Natural killer cell treated with Interleukin-12 subunit alpha and Interleukin-12 subunit beta and Interleukin-15 and Interleukin-18, amount 100 ng/mL, for 72 hours (primary cell): ENCODE measurements around the gene TYW1. TPM values are rescaled to one million over a fixed set of nuclear protein-coding genes. Genes with fewer than 3 reads are reported as not detected.
"Not testable (repeated sequence)": the region's sequence is repeated elsewhere in the genome, so short reads cannot be mapped to it uniquely, and the experiment has no call there.

Source experiments
- ATAC-seq, 2 donors: fragments of 150-1000 bp; cut with Tn5 transposase in 1 of 2; sonication (Bioruptor Pico), chemical (Tn5 transposase) in 1 of 2; 2 replicates each; pipeline ENCODE4 v1.10.0; 2021
- DNase-seq: peaks from one replicate; pipeline ENCODE4 v3.0.0; 2022; ENCODE audit warnings: low spot score
- H3K27ac Mint-ChIP-seq, 2 donors: 1 replicate in 1 of 2; 2 replicates in 1 of 2; pipeline ENCODE4 v1.8.0; 2022; ENCODE audit warnings: mixed read lengths in 2 of 2, mild to moderate bottlenecking in 1 of 2, moderate library complexity in 1 of 2
- H3K27me3 Mint-ChIP-seq, 2 donors: 1 replicate in 1 of 2; 2 replicates in 1 of 2; pipeline ENCODE4 v1.8.0; 2022; ENCODE audit warnings: mixed read lengths in 2 of 2
- H3K36me3 Mint-ChIP-seq: one replicate; pipeline ENCODE4 v1.8.0; 2022; ENCODE audit warnings: mixed read lengths
- H3K4me1 Mint-ChIP-seq, 2 donors: 1 replicate in 1 of 2; 2 replicates in 1 of 2; pipeline ENCODE4 v1.8.0; 2022; ENCODE audit warnings: low read depth in 2 of 2, mixed read lengths in 2 of 2, mild to moderate bottlenecking in 1 of 2
- H3K4me3 Mint-ChIP-seq: one replicate; pipeline ENCODE4 v1.8.0; 2022; ENCODE audit warnings: mixed read lengths
- H3K9me3 Mint-ChIP-seq: 2 replicates; pipeline ENCODE4 v1.8.0; 2022; ENCODE audit warnings: mixed read lengths
- total RNA-seq, 2 donors: library from RNA; stranded (reverse); gene quantifications; one replicate each; pipeline ENCODE4 v1.2.3, GENCODE V29; 2022

The TYW1 gene
- 10 to 100 TPM; 17.5 to 25.5 TPM for total RNA-seq

- DNase-seq, result peak; percentile 98
- ATAC-seq, result peak; percentile 95
- not testable (repeated sequence) for H3K27me3 Mint-ChIP-seq, H3K9me3 Mint-ChIP-seq
- Mint-ChIP-seq H3K27ac (peak within 1 kb of the TSS; percentile 88 to 91), H3K36me3 (peaks cover 16% of the 10 kb centered on the region), H3K4me1 (peaks cover 21 to 25% of the 10 kb centered on the region in 2 donors), H3K4me3 (peak within 1 kb of the TSS; percentile 96)
These were observed at the start of gene TYW1 for GRCh38 chr7:66996444-66997191. TSS of gene TYW1 (plus strand) at chr7:66996833. CDS start at chr7:66996979, 146 bp downstream.

GRCh38 chr7:66948480-66949109, 48.0 kb upstream of the TYW1 start:
- Mint-ChIP-seq H3K4me3 (no peak overlapping the region), H3K36me3 (peaks cover 18% of the 10 kb centered on the region), H3K4me1 (no peaks in the 10 kb centered on the region), H3K27ac (no peak overlapping the region), H3K9me3 (no peaks in the 10 kb centered on the region), H3K27me3 (no peaks in the 10 kb centered on the region)
- ATAC-seq (no peak), DNase-seq (no peak)

- H3K9me3 Mint-ChIP-seq, result no peaks in the 10 kb centered on the region
- no peaks in the 10 kb centered on the region for H3K4me1 Mint-ChIP-seq
- DNase-seq, result no peak
- no peak overlapping the region for H3K4me3 Mint-ChIP-seq
- H3K27ac Mint-ChIP-seq, result no peak overlapping the region
- no peaks in the 10 kb centered on the region for H3K27me3 Mint-ChIP-seq
- peaks cover 13% of the 10 kb centered on the region for H3K36me3 Mint-ChIP-seq
- no peak for ATAC-seq
These were observed 46.3 kb upstream of the TYW1 start for GRCh38 chr7:66950311-66950710.

GRCh38 chr7:66950763-66951162, 45.9 kb upstream of the TYW1 start:
- Mint-ChIP-seq H3K9me3 (no peaks in the 10 kb centered on the region), H3K27me3 (no peaks in the 10 kb centered on the region)

GRCh38 chr7:66952343-66953043, 44.1 kb upstream of the TYW1 start:
- DNase-seq (no peak), ATAC-seq (no peak)
- H3K4me3 Mint-ChIP-seq, result no peak overlapping the region
- H3K27me3 Mint-ChIP-seq, result no peaks in the 10 kb centered on the region
- peaks cover 0 to 2% of the 10 kb centered on the region in 2 donors for H3K4me1 Mint-ChIP-seq
- no peaks in the 10 kb centered on the region for H3K9me3 Mint-ChIP-seq
- no peak overlapping the region for H3K27ac Mint-ChIP-seq
- H3K36me3 Mint-ChIP-seq, result peaks cover 16% of the 10 kb centered on the region

More at GRCh38 chr7:66950763-66951162, 45.9 kb upstream of the TYW1 start:
- Mint-ChIP-seq H3K4me1 (no peaks in the 10 kb centered on the region), H3K27ac (no peak overlapping the region), H3K4me3 (no peak overlapping the region), H3K36me3 (peaks cover 11% of the 10 kb centered on the region)
- no peak for DNase-seq
- ATAC-seq, result no peak

GRCh38 chr7:66953044-66953427, 43.6 kb upstream of the TYW1 start:
- peaks cover 16% of the 10 kb centered on the region for H3K36me3 Mint-ChIP-seq
- no peaks in the 10 kb centered on the region for H3K27me3 Mint-ChIP-seq
- no peak overlapping the region for H3K4me3 Mint-ChIP-seq
- ATAC-seq, result no peak
- DNase-seq, result no peak
- peaks cover 0 to 4% of the 10 kb centered on the region in 2 donors for H3K4me1 Mint-ChIP-seq
- H3K27ac Mint-ChIP-seq, result no peak overlapping the region
- no peaks in the 10 kb centered on the region for H3K9me3 Mint-ChIP-seq

- H3K27me3 Mint-ChIP-seq, result no peaks in the 10 kb centered on the region
- no peaks in the 10 kb centered on the region for H3K9me3 Mint-ChIP-seq
- DNase-seq (no peak), ATAC-seq (no peak)
- H3K4me3 Mint-ChIP-seq, result no peak overlapping the region
- peak overlapping the region in 1 of 2 donors; percentile 30 for H3K27ac Mint-ChIP-seq
- peaks cover 5% of the 10 kb centered on the region for H3K36me3 Mint-ChIP-seq
- peaks cover 0 to 4% of the 10 kb centered on the region in 2 donors for H3K4me1 Mint-ChIP-seq
These were observed 38.9 kb upstream of the TYW1 start for GRCh38 chr7:66957595-66958290.

GRCh38 chr7:66958538-66959350, 37.9 kb upstream of the TYW1 start:
- peak overlapping the region in 1 of 2 donors; percentile 30 for H3K27ac Mint-ChIP-seq
- peaks cover 0 to 4% of the 10 kb centered on the region in 2 donors for H3K4me1 Mint-ChIP-seq
- H3K27me3 Mint-ChIP-seq, result no peaks in the 10 kb centered on the region
- H3K9me3 Mint-ChIP-seq, result no peaks in the 10 kb centered on the region
- ATAC-seq (peak in 1 of 2 donors; percentile 24), DNase-seq (no peak)
- peaks cover 5% of the 10 kb centered on the region for H3K36me3 Mint-ChIP-seq
- H3K4me3 Mint-ChIP-seq, result no peak overlapping the region

GRCh38 chr7:66960192-66960591, 36.4 kb upstream of the TYW1 start:
- no peak overlapping the region for H3K27ac Mint-ChIP-seq
- DNase-seq, result no peak
- H3K4me3 Mint-ChIP-seq, result no peak overlapping the region
- peaks cover 5% of the 10 kb centered on the region for H3K36me3 Mint-ChIP-seq
- ATAC-seq, result no peak
- H3K4me1 Mint-ChIP-seq, result peaks cover 0 to 4% of the 10 kb centered on the region in 2 donors
- no peaks in the 10 kb centered on the region for H3K27me3 Mint-ChIP-seq
- H3K9me3 Mint-ChIP-seq, result no peaks in the 10 kb centered on the region

GRCh38 chr7:66961096-66961495, 35.5 kb upstream of the TYW1 start:
- Mint-ChIP-seq H3K4me1 (peaks cover 0 to 4% of the 10 kb centered on the region in 2 donors), H3K27ac (no peak overlapping the region), H3K9me3 (no peaks in the 10 kb centered on the region)

GRCh38 chr7:66964411-66964810, 32.2 kb upstream of the TYW1 start:
- no peak for ATAC-seq
- Mint-ChIP-seq H3K4me3 (no peak overlapping the region), H3K36me3 (no peaks in the 10 kb centered on the region), H3K27me3 (no peaks in the 10 kb centered on the region), H3K4me1 (no peaks in the 10 kb centered on the region), H3K27ac (no peak overlapping the region), H3K9me3 (no peaks in the 10 kb centered on the region)
- no peak for DNase-seq

More at GRCh38 chr7:66961096-66961495, 35.5 kb upstream of the TYW1 start:
- Mint-ChIP-seq H3K36me3 (peaks cover 5% of the 10 kb centered on the region), H3K4me3 (no peak overlapping the region), H3K27me3 (no peaks in the 10 kb centered on the region)
- peak in 1 of 2 donors; percentile 49 for ATAC-seq
- no peak for DNase-seq

- no peaks in the 10 kb centered on the region for H3K27me3 Mint-ChIP-seq
- H3K4me3 Mint-ChIP-seq, result no peak overlapping the region
- no peak overlapping the region for H3K27ac Mint-ChIP-seq
- H3K36me3 Mint-ChIP-seq, result no peaks in the 10 kb centered on the region
- H3K4me1 Mint-ChIP-seq, result no peaks in the 10 kb centered on the region
- DNase-seq (no peak), ATAC-seq (no peak)
- no peaks in the 10 kb centered on the region for H3K9me3 Mint-ChIP-seq
These were observed 29.6 kb upstream of the TYW1 start for GRCh38 chr7:66967029-66967428.

GRCh38 chr7:66969001-66969400, 27.6 kb upstream of the TYW1 start:
- H3K4me3 Mint-ChIP-seq, ATAC-seq, H3K9me3 Mint-ChIP-seq, H3K27me3 Mint-ChIP-seq, H3K36me3 Mint-ChIP-seq, H3K27ac Mint-ChIP-seq, DNase-seq, H3K4me1 Mint-ChIP-seq: not testable (repeated sequence)
